T-helper 1 cell treated with Interleukin-12 subunit alpha and Interleukin-12 subunit beta and Interleukin-4 antibody, amounts not matched to agents 30 μg/mL and 1 μg/mL, for 36 hours (primary cell): Measurements from ENCODE around the gene DGKG.
A peak's percentile ranks its signal among the peaks of the same experiment; 100 is the strongest.

Experiments used
- H3K27ac Mint-ChIP-seq: one replicate; pipeline ENCODE4 v1.8.0; 2021; ENCODE audit warnings: mild to moderate bottlenecking, mixed read lengths
- H3K27me3 Mint-ChIP-seq: one replicate; pipeline ENCODE4 v1.8.0; 2021; ENCODE audit warnings: low read depth, mixed read lengths
- H3K36me3 Mint-ChIP-seq: one replicate; pipeline ENCODE4 v1.8.0; 2021; ENCODE audit warnings: low read depth, mixed read lengths
- H3K4me1 Mint-ChIP-seq: one replicate; pipeline ENCODE4 v1.8.0; 2021; ENCODE audit warnings: low read depth, mixed read lengths
- H3K4me3 Mint-ChIP-seq: one replicate; pipeline ENCODE4 v1.8.0; 2021; ENCODE audit warnings: mild to moderate bottlenecking, moderate library complexity, mixed read lengths
- H3K9me3 Mint-ChIP-seq: one replicate; pipeline ENCODE4 v1.8.0; 2021; ENCODE audit warnings: mixed read lengths

DGKG gene

GRCh38 chr3:186169379-186169778, 192.7 kb downstream of the DGKG start:
- no peak overlapping the region for H3K4me3 Mint-ChIP-seq
- H3K36me3 Mint-ChIP-seq, result no peaks in the 10 kb centered on the region
- peaks cover 39% of the 10 kb centered on the region for H3K27me3 Mint-ChIP-seq
- no peaks in the 10 kb centered on the region for H3K4me1 Mint-ChIP-seq
- H3K9me3 Mint-ChIP-seq, result peaks cover 4% of the 10 kb centered on the region
- H3K27ac Mint-ChIP-seq, result no peak overlapping the region

DNA sequence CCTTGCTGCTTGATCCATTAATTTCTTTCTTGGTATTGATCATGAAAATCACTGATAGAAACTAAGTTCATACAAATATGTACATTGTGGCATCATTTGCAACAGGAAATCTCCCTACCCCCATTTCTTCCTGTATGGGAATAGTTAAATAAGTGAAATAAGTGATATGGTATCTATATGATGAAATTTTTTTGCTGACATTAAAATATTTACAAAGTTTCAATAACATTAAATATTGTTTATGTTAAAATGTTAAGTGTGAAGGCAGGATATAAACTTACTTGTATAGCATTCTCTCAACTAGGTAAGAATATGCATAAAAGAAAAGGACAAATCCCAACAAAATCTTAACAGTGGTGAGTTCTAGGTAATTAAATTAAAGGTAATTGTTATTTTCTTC, 193.1 kb downstream of the DGKG start:
- Mint-ChIP-seq H3K27ac (no peak overlapping the region), H3K27me3 (peaks cover 39% of the 10 kb centered on the region), H3K9me3 (peaks cover 4% of the 10 kb centered on the region), H3K4me3 (no peak overlapping the region), H3K4me1 (no peaks in the 10 kb centered on the region), H3K36me3 (no peaks in the 10 kb centered on the region)

DNA sequence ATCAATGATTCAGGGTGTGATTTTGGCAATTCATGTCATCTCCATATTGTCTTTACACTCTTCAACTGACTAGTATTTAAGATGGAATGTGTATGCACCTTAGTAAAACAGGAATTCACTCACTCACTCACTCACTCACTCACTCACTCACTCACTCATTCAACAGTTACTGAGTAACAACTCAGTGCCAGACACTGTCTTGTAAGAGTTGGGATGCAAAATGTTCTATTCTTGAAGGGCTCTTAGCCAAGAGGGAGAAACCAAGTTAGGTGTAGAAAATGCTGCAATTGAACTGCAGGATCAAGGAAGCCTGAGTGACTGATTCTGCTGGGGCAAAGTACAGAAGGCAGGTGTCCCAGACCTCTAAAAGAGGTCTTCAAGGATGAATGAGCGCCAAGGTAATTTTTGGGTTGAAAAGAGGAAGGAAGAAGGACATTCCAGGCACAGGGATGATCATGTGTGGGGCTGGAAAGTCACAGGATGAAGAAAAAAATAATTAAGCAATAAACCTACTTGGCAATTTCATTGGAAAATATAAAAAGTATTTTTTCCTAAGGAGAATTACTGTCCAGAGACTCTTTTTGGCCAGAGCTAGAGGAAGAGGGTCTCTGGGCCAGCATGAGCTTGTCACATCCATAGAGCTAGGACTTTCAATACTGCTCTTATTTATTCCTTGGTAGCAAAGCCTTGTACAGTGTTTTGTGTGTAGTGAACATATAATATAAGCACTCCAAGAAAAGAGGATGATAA, 194.2 kb downstream of the DGKG start:
- peaks cover 44% of the 10 kb centered on the region for H3K27me3 Mint-ChIP-seq
- H3K9me3 Mint-ChIP-seq, result peaks cover 4% of the 10 kb centered on the region
- H3K27ac Mint-ChIP-seq, result no peak overlapping the region
- H3K4me1 Mint-ChIP-seq, result no peaks in the 10 kb centered on the region
- H3K4me3 Mint-ChIP-seq, result no peak overlapping the region
- H3K36me3 Mint-ChIP-seq, result no peaks in the 10 kb centered on the region

- no peaks in the 10 kb centered on the region for H3K36me3 Mint-ChIP-seq
- H3K4me3 Mint-ChIP-seq, result no peak overlapping the region
- H3K27me3 Mint-ChIP-seq, result peaks cover 45% of the 10 kb centered on the region
- peaks cover 4% of the 10 kb centered on the region for H3K9me3 Mint-ChIP-seq
- no peaks in the 10 kb centered on the region for H3K4me1 Mint-ChIP-seq
- H3K27ac Mint-ChIP-seq, result no peak overlapping the region
Observed at GRCh38 chr3:186166491-186167288, 195.3 kb downstream of the DGKG start.

DNA sequence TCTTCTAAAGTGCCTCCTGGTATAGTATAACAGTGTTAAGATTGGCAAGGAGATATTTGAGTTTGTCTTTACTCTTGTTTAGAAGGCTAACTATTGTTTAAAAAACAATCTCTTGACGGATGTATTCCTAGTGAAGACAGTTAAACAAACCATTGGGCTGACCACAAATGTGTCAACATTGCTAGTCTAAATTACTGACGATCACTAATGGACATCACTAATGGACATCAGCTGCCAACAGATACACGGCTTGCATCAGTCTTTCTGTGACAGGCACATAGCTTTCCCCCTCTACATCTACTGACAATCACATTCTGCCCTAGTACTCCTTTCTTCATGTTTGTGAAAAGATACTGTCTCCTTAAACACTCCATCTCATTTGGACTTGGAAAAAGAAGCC, 196.0 kb downstream of the DGKG start:
- Mint-ChIP-seq H3K36me3 (no peaks in the 10 kb centered on the region), H3K4me1 (no peaks in the 10 kb centered on the region), H3K4me3 (no peak overlapping the region), H3K27me3 (peaks cover 52% of the 10 kb centered on the region), H3K9me3 (peaks cover 4% of the 10 kb centered on the region), H3K27ac (no peak overlapping the region)

- H3K4me1 Mint-ChIP-seq, result no peaks in the 10 kb centered on the region
- H3K27me3 Mint-ChIP-seq, result peaks cover 57% of the 10 kb centered on the region
- no peak overlapping the region for H3K4me3 Mint-ChIP-seq
- H3K36me3 Mint-ChIP-seq, result no peaks in the 10 kb centered on the region
- H3K27ac Mint-ChIP-seq, result no peak overlapping the region
- H3K9me3 Mint-ChIP-seq, result peaks cover 4% of the 10 kb centered on the region
Observed at GRCh38 chr3:186165331-186165730, 196.7 kb downstream of the DGKG start.

DNA sequence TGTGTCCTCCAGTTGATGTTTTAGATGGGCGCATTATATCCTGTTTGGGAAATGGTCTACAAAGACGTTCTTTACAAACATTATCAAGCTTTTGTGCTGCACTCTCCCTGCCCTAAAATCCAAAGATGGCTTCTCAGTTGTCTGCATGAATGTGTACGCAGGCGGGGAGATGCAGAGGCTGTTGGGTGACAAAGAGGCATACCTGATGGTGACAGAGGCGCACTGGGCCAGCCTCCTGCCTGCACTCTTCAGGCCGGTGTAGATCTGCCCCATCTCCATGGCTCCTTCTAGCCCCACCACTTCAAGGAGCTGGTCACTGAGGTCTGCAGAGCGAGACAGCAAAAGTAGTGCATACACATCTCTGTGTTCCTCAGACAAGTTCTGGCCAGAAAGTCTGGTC, 197.3 kb downstream of the DGKG start:
- H3K4me3 Mint-ChIP-seq, result no peak overlapping the region
- no peak overlapping the region for H3K27ac Mint-ChIP-seq
- peaks cover 62% of the 10 kb centered on the region for H3K27me3 Mint-ChIP-seq
- no peaks in the 10 kb centered on the region for H3K36me3 Mint-ChIP-seq
- H3K9me3 Mint-ChIP-seq, result peaks cover 4% of the 10 kb centered on the region
- H3K4me1 Mint-ChIP-seq, result no peaks in the 10 kb centered on the region

DNA sequence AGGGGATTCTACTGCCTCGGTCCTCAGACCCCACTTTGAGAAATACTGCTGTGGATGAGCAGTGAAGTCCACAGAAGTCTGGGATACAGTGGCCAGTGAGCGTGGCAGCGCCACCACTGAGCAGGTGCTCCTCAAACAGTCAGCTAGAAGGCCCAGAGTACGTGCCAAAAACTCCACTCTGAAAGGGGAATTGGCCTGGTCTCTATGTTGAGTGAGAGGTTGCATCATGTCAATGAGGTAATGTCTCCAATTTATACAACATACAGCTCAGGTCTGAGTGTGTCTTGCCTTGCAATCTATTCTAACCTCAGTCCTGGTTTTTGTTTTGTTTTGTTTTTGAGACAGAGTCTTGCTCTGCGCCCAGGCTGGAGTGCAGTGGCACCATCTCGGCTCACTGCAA, 199.8 kb downstream of the DGKG start:
- H3K9me3 Mint-ChIP-seq, result no peaks in the 10 kb centered on the region
- no peak overlapping the region for H3K4me3 Mint-ChIP-seq
- H3K27ac Mint-ChIP-seq, result no peak overlapping the region
- no peaks in the 10 kb centered on the region for H3K4me1 Mint-ChIP-seq
- no peaks in the 10 kb centered on the region for H3K36me3 Mint-ChIP-seq
- peaks cover 59% of the 10 kb centered on the region for H3K27me3 Mint-ChIP-seq

GRCh38 chr3:186160691-186161243, 201.3 kb downstream of the DGKG start:
- Mint-ChIP-seq H3K36me3 (no peaks in the 10 kb centered on the region), H3K9me3 (no peaks in the 10 kb centered on the region), H3K4me3 (no peak overlapping the region), H3K27me3 (peaks cover 56% of the 10 kb centered on the region), H3K4me1 (no peaks in the 10 kb centered on the region), H3K27ac (no peak overlapping the region)

GRCh38 chr3:186154641-186155040, 207.4 kb downstream of the DGKG start:
- no peak overlapping the region for H3K4me3 Mint-ChIP-seq
- no peak overlapping the region for H3K27ac Mint-ChIP-seq
- H3K36me3 Mint-ChIP-seq, result no peaks in the 10 kb centered on the region
- H3K9me3 Mint-ChIP-seq, result no peaks in the 10 kb centered on the region
- peaks cover 40% of the 10 kb centered on the region for H3K27me3 Mint-ChIP-seq
- peaks cover 16% of the 10 kb centered on the region for H3K4me1 Mint-ChIP-seq

DNA sequence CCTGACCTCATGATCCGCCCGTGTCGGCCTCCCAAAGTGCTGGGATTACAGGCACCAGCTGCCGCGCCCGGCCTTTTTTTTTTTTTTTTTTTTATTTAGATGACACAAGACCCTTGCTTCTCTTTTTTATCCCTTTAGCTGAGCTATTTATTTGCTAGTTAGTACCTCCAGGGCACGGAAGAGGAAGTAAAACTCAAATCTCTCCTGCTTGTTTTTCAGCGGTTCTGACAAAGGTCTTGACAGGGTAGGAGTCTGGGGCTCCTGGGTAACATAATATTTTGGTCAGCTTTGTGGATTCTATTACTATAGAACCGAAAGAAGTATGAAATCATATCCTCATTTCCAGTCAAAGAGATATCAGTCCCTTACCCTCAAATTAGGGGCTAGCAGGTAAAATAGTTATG, 209.1 kb downstream of the DGKG start:
- H3K36me3 Mint-ChIP-seq, result no peaks in the 10 kb centered on the region
- no peak overlapping the region for H3K4me3 Mint-ChIP-seq
- peaks cover 16% of the 10 kb centered on the region for H3K4me1 Mint-ChIP-seq
- H3K27ac Mint-ChIP-seq, result no peak overlapping the region
- peaks cover 47% of the 10 kb centered on the region for H3K27me3 Mint-ChIP-seq
- H3K9me3 Mint-ChIP-seq, result no peaks in the 10 kb centered on the region

- no peaks in the 10 kb centered on the region for H3K36me3 Mint-ChIP-seq
- no peaks in the 10 kb centered on the region for H3K9me3 Mint-ChIP-seq
- peaks cover 16% of the 10 kb centered on the region for H3K4me1 Mint-ChIP-seq
- H3K27me3 Mint-ChIP-seq, result peaks cover 47% of the 10 kb centered on the region
- no peak overlapping the region for H3K27ac Mint-ChIP-seq
- H3K4me3 Mint-ChIP-seq, result no peak overlapping the region
Observed at GRCh38 chr3:186152361-186152798, 209.7 kb downstream of the DGKG start.

DNA sequence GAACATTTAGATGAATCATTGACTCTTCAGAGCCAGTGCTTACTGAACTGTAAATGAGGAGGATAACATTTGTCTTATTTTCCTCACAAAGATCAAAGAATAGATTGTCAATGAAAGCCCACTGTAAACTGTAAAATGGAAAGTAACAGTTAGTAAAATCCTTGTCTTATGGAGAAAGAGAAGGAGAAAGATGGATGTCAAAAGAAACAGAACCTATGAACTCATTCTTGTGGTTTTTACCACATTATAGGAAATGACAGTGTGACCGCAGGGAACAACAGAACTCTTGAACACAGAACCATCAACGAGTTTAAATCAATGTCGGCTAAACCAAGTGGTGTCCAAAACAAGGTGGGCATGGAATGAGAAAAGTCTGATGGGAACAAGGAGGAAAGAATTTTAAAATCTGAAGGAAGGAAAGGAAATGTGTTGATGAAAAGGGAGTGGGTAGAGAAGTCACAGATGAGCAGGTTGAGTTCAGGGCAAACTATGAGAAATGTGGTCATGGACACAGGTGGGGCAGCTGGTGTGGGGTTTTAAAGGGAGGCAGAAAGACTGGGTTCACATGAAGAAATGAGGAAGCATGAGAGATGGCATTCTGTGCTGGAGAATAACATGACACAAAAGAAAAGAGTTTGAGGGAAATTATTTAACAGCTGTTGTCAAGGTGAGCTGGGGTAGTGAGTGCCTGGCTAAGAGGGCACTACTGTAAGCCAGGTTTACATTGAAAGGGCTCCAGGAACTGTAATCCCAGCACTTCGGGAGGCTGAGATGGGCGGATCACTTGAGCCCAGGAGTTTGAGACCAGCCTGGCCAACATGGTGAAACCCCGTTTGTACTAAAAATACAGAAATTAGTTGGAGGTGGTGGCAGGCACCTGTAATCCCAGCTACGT, 210.7 kb downstream of the DGKG start:
- Mint-ChIP-seq H3K27me3 (peaks cover 54% of the 10 kb centered on the region), H3K9me3 (no peaks in the 10 kb centered on the region), H3K27ac (peak overlapping the region; percentile 65), H3K4me1 (peaks cover 16% of the 10 kb centered on the region), H3K4me3 (peak overlapping the region; percentile 35), H3K36me3 (no peaks in the 10 kb centered on the region)
